HG03378 (cell line): ENCODE results near the gene GABBR1.

ENCODE experiments used
- ATAC-seq: cut with Tn5 transposase; IDR thresholded peaks from one replicate; pipeline ENCODE4 v1.9.1; 2021; ENCODE audit warnings: mild to moderate bottlenecking, moderate library complexity; ENCODE audit not compliant: unreplicated experiment

GABBR1 gene

DNA sequence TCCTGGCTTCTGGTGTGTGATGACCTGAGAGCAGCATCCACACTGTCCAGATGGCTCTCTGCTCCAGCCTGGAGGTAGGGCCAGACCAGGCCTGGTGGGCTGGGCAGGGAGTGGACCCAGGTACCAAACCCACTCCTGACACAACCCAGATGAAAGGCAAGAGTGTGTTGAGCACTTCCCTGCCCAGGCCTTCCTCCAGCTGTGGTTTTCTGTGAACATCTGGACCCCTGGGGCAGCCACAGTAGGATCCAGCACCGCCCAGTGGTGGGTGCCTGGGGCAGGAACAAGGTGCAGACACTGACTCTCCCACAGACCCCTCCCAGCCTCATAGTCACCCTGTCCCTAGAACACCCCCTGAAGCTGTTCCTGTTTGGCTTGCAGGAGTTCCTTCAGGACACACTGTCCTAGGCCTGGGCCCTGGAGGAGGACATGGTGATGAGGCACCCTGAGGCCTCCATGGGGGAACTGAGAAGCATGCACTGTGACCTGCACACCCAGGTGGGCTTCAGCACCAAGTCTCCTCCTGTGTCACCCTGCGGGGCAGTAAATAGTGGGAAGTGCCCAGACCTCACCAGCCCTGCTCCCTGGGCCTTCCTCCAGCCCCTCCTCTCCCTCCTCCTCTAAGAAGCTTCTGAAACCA lies 102.2 kb downstream of the GABBR1 start:
- ATAC-seq: no peak

DNA sequence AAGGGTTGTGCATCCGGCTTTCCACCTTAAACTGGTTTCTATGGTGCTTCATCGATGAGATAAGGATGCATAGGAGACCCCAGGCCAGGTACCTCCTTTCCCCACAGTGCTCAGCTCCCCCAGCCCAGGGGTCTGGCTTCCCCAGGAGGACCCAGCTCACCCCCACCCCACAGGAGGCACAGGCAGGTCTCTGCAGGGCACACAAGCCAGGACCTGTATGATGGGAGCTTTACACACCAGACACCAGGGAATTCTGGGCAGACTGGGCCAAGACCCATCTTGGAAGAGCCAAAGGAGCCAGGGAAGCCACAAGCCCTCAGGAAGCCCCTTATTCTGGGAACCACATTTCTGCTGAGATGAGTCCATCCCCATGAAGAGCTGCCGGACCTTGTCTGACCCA lies 103.0 kb downstream of the GABBR1 start:
- ATAC-seq: no peak

DNA sequence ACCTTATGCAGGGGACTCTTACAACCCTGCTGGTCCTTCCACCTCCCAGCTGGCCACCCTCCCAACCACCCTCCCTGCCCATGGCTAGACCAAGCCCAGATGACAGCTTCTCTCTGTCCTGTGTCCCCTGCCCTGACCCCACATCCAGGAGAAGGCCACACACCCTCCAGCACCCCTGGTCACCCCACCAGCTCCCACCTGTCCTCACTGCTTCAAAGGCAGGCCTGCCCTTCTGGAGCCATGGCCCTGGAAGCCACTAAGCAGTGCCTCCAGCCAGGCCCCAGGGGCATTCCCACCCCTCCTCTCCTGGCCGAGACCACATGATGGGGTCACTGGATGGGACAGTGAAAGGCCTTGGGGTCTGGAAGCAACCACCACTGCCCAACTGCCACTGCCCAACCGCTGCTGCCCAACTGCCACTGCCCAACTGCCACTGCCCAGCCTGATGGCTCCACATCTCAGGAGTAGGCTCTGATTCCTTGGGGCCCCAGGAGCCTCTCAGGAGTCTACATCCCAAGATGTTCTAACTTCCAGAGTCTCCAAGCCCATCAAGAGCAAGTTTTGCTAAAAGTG lies 103.9 kb downstream of the GABBR1 start:
- no peak for ATAC-seq

DNA sequence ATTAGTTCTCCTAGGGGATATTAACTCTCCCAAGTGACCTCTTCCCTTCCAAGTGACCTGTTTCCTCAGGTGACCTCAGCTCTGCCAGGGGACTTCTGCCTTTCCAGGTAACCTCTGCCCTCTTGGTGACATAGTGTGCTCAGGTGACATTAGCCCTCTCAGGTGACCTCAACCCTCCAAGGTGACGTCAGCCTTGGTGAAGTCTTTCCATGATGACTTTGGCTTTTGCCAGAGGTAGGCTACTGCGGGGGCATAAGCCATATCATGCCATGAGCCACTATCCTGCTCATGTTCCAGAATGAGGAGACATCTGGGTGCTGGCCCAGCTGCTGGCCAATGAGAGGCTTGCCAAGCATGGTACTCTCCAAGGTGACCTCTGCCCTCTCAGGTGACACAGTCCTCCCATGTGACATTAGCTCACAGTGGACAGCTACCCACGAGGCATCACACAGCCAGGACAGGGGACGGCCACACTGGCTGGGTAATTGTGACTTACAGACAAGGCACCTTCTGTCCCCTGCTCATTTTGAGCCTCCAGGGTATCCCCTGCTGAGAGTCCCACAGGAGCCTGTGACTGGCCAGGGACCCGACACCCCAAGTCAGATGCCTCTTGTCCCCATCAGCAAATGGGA lies 104.6 kb downstream of the GABBR1 start:
- ATAC-seq: no peak

DNA sequence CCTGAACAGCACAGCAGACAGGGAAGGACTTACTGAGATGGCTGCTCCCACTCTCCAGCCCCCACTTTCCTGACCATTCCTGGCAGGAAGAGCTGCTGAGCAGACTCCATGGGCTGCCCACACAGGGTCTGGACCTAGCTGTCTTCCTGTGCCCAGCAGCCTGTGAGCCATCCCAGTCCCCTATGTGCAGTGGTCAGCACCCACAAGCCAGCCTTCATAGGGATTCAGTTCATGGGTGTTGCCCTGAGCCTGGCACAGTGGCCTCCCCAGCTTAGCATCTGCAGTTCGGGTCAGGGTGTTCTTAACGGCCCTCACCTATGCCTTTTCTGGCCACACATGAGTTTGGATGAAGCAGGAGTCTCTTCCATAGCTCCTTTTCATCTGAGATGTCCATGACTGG lies 105.4 kb downstream of the GABBR1 start:
- no peak for ATAC-seq

DNA sequence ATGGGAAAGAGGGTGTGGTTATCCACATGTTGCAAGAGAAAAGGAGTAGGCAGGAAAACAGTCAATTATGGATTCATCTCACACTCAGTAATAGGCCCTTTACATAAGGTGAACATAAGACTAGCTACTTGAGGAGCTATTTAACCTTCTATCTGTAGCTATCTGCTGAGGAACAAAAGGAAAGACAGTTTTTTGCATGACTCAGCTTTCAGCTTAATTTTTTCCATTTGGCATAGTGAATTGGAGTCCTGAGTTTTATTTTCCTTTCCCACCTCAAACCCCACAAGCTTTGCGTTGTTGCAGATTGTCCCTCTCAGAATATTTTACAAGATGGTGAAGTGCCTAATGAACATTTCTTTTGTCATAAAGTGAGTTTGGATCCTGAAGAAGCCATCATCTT lies 105.9 kb downstream of the GABBR1 start:
- no peak for ATAC-seq

DNA sequence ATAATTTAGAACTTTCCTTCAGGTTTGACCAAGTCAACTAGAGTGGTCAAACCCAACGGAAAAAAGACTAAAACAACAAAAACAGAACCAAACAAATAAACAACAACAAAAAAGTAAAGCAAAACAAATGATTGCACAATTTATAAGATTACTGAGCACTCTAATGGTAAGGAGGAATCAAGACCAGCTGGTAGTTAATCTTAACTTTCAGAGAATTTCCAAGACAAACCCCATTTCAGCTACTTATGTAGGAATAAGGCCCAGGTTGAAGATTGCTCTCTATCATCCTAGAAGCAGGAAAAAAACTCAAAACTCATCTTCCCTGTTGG lies 107.7 kb downstream of the GABBR1 start:
- no peak for ATAC-seq

DNA sequence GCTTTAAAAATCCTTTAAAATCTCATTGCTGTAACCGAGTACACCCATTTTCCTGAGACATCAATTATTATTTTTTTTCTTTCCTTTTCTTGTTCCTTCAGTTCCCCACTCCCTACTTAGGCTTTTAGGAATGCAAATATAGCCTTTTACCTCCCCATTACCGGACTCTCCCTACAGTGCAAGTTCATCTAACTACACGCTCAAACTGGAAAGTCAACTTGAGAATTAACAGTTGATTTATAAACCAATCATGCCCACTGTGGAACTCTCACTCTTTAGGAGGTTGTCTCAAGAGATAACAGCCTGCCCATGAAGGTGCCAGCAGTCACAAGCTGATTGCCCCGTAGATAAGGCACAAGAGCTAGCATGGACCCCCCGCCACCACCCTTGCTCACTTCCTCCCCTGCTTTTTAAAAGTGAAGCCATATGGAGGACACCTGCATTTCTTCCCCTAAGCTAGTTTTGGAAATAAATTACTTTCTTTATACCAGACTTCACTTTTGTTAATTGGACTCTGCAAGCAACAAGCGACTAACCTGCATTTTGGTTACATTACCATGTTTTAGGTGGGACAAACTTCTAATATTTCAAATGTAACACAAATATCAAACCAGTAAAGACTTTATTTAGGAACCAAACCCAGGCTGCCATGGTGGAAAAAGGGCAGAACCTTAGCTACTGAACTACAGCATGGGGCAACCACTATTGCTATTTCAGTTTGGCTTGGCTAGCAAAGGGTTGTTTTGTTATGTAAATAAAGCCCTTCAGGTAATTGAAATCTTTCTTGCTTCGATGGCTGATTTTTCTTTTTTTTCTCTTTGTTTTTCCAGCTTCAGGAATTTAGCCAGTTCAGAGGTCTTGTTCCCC lies 108.3 kb downstream of the GABBR1 start:
- ATAC-seq: no peak

DNA sequence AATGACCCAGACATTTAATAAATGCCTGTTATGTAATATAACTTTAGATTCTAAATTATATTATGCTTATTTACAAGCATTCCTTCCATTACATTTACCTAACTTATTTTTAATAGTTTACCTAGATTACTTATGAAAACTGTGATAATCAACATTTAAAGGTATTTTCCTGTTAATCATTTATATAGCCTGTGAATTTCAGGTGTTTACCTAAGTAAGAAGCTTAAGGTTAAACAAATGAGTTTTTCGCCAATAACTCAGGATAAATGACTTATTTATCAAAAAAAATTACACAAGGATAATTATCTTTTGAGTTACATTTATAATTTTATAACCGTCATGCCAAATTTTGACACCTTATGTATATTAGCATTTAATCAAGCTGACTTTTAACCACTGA lies 108.9 kb downstream of the GABBR1 start:
- ATAC-seq: no peak

DNA sequence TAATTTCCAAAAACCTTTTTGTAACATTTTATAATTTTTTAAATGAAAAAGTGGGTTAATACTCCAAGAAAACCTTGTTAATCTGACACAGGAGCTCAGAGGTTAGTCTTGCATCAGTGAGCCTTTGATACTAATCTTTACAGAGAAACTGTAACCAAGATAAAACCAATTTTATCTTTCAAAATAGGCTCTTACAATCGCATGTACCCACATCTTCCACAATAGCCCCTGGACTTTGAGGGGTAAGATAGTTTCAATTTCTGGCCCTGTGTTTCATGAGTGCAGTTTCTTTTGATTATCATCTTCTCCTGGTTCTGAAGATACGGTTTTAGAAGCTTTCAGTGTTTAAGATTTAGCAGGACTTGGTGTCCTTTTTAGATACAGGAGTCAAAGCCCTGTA lies 110.8 kb downstream of the GABBR1 start:
- no peak for ATAC-seq

DNA sequence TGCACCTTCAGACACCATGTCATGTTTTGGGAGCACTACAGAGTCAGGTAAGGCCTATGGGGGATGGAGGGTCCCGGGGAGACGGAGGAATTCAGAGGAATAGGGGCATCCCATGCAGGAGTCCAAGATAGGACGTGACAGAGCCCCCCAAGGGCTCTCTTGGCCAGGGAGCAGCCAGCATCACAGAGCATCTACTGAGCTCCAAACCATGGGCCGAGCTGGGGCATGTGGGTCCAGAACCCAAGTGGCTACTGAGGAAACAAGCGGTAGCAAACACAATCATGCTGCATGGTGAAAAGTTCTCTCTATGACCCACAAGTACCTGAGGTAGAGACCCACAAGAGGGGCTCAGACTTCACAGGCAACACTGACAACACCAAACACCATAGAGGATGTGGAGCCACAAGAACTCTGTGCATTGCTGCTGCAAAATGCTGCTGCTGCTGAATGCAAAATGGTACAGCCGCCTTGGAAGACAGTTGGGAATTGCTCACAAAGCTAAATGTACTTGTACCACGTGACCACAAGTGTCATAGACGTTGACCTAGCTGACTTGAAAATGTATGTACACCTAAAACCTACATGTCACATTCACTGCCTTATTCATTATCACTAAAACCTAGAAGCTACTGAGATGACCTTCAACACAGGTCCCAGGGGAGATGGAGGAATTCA lies 111.8 kb downstream of the GABBR1 start:
- ATAC-seq: no peak

DNA sequence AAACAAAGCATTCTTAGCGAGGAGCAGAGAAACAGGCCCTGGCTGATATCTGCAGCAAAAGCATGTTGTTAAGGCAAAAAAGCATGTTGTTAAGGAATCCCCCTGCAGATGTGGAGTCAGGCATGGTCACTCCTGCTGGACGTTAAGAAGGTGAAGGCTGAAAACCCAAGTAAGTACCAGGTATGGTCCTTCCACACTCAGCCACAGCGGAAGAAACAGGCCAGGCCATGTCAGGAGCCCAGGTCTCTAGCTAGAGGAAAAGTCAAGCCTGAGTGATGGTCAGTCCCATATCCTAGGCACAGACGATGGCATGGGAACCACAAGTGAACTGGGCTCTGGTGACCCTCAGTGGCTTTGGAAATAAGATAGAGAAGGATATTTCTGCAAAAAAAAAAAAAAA lies 112.8 kb downstream of the GABBR1 start:
- no peak for ATAC-seq

DNA sequence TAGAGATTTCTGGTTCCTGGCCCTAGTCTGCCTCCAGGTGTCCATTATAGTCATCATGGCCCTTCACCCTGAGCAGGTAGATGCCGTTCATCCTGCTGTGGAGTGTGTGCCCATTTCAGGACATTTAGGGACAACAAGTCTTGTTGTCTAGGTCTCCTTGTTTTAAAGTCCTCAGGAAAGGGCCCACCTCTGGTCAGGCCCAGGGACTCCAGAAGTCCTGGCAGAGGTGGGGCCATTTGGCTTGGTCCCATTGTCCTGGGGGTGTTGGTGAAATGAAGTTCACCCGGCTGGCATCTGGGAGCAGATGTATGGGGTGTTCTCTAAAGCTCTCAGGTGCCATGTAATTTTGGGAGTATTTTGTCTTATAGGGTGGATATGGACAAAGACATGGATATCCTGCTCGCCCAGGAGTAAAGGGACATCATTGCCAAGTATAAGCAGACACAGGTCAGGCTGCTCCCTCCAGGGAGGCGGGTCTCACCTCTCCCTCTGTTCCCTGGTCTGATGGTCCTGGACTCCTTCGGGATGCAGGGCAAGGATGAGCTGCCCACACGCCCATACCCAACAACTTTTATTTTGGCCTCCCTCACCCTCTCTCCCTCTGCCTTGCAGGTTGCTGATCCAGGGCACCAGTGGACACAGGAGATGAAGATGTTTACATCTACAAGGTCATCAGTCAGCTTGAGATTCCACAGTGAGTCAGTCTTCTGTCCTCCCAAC lies 113.5 kb downstream of the GABBR1 start:
- no peak for ATAC-seq

DNA sequence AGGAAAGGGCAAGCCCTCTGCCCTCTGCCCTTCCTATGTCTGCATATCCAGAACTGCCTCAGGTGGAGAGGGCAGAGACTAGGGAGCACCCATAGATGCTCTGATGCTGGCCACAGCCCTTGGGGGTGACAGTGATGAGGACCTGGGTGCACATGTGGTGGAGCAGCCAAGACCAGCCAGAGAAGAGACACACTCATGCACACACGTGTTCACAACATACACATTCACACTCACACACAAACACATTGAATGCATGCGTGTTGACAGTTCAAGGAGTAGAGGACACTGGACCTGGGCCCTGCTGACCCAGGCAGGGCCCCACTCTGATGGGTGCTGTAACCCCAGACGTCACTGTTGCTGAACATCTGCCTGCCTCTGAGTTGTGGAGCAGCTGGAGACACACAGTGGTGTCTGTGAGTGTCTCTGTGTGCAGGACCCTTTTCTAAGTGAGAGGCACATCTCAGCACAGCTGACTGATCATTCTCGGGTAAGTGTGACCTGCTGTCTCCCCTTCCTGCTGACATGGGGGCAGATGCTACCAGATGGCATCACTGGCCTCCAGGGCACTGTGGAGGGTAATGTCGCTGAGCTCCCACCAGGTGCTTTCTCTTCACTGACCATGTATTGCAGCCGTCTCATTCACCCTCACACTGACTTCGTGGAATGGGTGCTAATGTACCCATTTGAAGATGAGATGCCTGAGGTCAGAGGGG lies 115.1 kb downstream of the GABBR1 start:
- ATAC-seq: no peak

DNA sequence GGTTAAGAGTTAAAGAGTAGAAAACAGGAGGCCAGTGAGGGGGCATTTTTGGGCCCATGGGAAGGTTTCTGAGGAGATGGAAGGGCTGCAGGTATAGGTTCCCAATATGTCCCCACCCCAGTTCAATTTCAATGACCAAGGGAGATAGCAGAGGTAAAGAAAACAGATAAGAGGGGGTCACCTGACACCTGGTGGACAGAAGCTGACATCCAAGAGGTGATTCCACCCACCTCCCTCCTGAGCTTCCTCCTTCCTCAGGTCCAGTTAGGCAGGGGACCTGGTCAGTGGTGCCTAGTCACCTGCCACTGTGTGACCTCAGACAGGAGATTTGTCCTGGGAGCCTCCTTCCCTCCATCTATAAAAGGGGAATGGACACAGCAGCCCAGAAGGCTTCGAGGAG lies 115.7 kb downstream of the GABBR1 start:
- no peak for ATAC-seq

DNA sequence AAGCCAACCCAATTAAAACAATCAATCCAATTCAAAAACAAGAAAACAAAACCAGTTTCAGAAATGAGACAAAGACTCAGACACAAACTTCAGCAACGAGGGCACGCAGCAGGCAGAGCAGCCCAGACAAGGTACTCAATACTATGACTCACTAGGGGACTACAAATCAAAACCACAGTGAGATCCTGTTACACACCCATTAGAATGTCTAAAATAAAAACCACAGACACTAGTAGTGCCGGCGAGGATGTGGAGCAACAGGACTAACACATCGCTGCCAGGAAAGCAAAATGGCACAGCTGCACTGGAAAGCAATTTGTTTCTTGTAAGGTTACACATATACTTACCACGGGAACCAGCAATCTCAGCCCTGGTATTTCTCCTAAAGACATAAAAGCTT lies 116.9 kb downstream of the GABBR1 start:
- no peak for ATAC-seq

DNA sequence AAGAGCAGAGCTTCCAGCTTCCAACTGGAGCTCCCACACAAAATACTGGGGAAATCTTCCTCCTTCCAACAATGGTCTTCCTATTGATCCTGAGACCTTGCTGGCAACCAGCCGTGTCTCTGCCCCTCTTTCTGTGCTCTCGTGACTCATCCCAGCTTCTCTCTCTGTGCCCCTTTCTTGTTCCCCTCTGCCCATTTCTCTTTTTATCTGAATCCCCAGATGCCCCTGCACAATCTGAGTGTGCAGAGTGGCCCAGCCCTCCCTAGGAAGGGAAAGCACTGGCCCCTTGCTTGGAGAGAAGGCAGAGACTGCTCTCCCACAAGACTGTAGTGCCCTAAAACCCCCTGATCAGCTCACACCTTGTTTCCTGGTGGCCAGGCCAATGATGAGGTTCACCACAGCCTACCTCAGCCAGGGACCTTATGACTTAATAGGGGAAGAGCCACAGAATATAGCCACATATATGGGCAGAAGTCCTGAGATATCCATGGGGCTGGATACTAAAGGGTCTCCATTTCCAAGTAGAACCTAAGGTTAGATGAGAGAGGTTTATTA lies 122.2 kb downstream of the GABBR1 start:
- ATAC-seq: no peak

DNA sequence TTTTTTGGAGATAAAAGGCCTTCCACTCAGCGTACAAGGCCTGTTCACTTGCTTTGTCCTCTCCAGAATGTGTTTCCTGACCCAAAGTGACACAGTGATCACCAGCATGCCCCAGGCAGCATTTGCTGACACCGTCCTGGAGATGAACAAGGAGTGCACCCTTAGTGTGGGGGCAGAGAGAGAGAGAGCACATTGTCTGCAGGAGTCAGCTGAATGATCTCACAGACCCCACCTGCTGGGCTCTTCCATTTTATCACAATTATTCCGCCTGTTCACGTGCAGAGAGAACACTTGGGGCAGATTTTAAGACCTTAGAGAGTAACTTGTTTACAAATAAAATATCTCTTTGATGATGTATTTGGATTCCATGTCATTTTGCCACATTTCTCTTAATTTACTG lies 122.8 kb downstream of the GABBR1 start:
- no peak for ATAC-seq
